ENCODE data around the gene INO80C. TPM values are rescaled to one million over a fixed set of nuclear protein-coding genes. Genes with fewer than 3 reads are reported as not detected.
"Not testable (repeated sequence)": the region's sequence is repeated elsewhere in the genome, so short reads cannot be mapped to it uniquely, and the experiment has no call there.

Gene INO80C
- total RNA-seq, 1 experiment from 2014 or later: 3.5 TPM

GRCh38 chr18:35489281-35489680, 8.5 kb downstream of the INO80C start:
- not testable (repeated sequence) for DNase-seq (ENCODE audit: low spot score)

DNA sequence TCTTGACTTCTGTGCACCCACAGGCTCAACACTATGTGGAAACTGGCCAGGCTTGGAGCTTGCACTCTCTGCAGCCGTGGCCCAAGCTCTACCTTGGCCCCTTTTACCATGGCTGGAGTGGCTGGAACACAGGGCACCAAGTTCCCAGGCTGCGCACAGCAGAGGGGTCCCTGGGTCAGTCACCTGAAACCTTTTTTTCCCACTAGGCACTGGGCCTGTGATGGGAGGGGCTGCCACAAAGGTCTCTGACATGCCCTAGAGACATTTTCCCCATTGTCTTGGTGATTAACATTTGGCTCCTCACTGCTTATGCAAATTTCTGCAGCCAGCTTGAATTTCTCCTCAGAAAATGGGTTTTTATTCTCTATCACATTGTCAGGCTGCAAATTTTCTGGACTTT, 9.4 kb downstream of the INO80C start:
- DNase-seq (ENCODE audit: low spot score): not testable (repeated sequence)

GRCh38 chr18:35487525-35487924, 10.2 kb downstream of the INO80C start:
- DNase-seq (ENCODE audit: low spot score): not testable (repeated sequence)

GRCh38 chr18:35485852-35486251, 11.9 kb downstream of the INO80C start:
- no peak for DNase-seq (ENCODE audit: low spot score)

DNA sequence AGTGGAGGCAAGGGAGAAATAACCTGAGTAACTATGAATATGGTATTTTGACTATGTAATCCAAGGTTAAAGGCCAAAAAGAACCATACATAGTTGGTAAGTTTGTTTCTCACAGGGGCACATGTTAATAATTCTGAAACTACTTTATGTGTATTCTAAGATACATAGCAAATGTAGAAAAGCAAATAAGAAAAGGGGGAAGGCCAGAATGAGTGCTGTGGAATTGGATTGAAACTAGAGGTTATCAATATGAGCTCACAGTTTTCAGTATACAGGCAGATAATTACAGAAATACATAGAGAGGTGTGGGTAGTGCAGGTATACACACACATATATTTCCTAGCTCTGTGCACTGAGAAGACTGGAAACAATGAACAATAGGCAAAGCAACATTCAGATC, 13.7 kb downstream of the INO80C start:
- DNase-seq (ENCODE audit: low spot score): no peak

- DNase-seq (ENCODE audit: low spot score): no peak
Measured at GRCh38 chr18:35481960-35482366, 15.8 kb downstream of the INO80C start.

GRCh38 chr18:35479911-35480586, 17.7 kb downstream of the INO80C start:
- DNase-seq (ENCODE audit: low spot score): no peak

GRCh38 chr18:35478520-35479435, 19.0 kb downstream of the INO80C start:
- peak; percentile 89 for DNase-seq (ENCODE audit: low spot score)

DNA sequence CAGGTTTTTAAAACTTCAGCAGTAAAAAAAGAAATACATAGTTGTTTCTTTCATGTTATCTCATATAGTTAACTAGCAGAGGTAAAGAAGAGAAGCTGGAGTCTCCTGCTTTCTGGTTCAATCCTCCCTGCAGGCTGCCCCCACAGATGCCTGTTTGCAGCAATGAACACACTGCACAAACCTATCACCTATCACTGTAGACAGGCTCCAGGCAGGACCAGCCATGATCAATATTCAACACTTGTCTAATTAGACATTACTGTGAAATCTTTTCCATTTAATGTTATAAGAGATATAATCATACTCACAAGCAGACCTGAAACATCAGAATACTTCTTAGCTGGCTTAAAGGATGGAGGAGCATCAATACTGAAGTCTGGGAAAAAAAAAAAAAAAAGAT, 19.8 kb downstream of the INO80C start:
- DNase-seq (ENCODE audit: low spot score): no peak

DNA sequence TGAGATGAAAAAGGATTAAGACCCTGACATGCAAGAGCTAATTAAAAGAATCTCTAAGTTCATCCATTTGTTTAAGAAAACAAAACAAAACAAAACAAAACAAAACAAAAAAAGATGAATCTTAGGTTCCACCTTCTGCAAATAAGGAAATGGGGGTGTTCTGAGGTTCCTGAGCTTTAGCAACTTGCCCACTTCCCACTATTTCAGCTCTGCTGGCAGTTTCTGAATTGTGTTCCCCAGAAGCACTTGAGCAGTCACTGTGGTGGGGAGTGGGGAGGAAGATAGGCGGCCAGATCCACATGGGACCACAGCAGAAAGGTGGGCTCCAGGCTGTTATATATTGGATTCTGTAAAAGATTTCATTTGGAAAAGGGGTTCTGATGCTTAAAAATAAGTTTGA, 20.3 kb downstream of the INO80C start:
- DNase-seq (ENCODE audit: low spot score): no peak

- DNase-seq (ENCODE audit: low spot score): no peak
Measured at GRCh38 chr18:35474884-35475283, 22.9 kb downstream of the INO80C start.

DNA sequence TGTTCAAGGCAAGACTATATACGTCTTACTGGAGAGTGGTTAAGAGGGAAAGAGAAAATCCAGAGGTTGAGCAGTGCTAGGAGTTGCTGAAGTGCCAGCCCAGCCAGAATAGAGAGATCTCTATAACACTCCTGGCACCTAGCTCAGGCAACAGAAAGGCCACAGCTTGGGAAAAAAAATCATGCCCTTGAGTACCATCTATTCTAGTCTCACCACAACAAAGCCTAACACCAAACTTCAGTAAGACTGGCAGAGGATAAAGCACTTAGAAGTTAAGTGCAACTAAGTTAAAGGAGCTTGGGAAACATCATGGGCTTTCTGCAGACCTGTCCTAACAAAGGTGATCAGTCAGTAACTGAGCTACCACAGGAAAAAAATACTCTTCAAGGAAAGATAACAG, 24.2 kb downstream of the INO80C start:
- DNase-seq (ENCODE audit: low spot score): no peak

- DNase-seq (ENCODE audit: low spot score): no peak
Measured at GRCh38 chr18:35470435-35470834, 27.3 kb downstream of the INO80C start.

GRCh38 chr18:35469725-35470124, 28.0 kb downstream of the INO80C start:
- DNase-seq (ENCODE audit: low spot score): no peak

DNA sequence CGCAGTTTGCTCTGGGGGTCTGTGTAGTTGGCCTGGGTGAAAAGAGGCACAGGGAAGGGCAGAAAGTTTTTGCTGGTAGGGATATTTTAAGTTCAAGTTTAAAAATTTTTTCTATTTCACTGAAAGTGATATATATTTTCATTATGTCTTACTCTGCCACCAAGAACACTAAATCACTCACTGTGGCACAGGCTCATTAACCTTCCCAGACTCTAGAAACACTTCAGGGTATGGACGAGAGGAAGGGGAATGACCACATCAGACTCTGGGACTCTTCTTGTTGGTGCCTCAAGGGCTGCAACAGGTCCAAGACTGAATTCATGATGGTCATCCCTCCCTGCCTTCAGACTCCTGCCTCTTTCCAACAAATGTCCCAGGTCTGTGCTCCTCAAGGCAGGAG, 29.0 kb downstream of the INO80C start:
- no peak for DNase-seq (ENCODE audit: low spot score)

- DNase-seq (ENCODE audit: low spot score): no peak
Measured at GRCh38 chr18:35467624-35468016, 30.1 kb downstream of the INO80C start.

- DNase-seq (ENCODE audit: low spot score): no peak
Measured at GRCh38 chr18:35466815-35467623, 30.7 kb downstream of the INO80C start.

DNA sequence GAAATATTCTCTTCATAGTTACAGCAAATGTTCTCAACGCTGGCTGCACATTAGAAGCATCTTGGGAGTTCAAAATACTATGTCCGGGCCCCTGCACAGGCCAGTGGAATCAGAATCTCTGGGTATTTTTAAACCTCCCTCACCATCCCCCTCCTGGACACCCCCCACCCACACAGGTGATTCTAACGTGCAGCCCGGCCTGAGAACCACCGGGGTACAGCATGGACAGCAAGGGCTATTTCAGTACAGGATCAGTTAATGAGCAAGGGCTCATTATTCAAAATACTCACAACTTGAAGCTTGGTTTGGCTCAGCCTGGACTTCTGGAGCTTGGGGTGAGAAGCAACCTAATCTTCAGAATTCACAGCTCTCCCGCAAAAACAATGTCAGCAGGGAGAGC, 31.4 kb downstream of the INO80C start:
- DNase-seq (ENCODE audit: low spot score): no peak

GRCh38 chr18:35465329-35465728, 32.4 kb downstream of the INO80C start:
- no peak for DNase-seq (ENCODE audit: low spot score)

- no peak for DNase-seq (ENCODE audit: low spot score)
Measured at GRCh38 chr18:35464831-35465279, 32.9 kb downstream of the INO80C start.

- DNase-seq (ENCODE audit: low spot score): no peak
Measured at GRCh38 chr18:35463827-35464226, 33.9 kb downstream of the INO80C start.

DNA sequence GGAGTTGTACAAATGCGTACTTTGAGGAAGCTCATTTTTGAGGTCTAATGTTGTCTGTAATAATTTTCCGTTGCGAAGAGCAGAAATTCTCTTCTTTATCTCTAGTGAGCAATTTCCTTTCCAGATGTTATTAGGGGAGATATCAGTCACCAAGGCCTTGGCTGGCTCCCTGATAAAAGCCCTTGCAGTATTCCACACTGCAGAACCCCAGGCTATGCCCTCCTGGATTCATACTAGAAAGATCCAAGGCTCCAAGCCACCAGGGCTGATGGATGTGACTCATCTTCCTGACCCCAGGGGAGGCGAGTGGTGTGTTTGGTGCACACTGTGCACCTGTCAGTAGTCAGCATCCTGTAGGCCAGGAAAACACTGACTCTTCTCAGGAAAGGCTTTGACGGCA, 34.7 kb downstream of the INO80C start:
- peak; percentile 90 for DNase-seq (ENCODE audit: low spot score)

All from A172 (cell line).